B cell (primary cell): ENCODE data around the gene SHC2.

Experiments used
- EZH2 ChIP-seq: IDR thresholded peaks from 2 replicates; pipeline ENCODE4 v1.6.1; 2012; ENCODE audit warnings: borderline replicate concordance, low read depth, mild to moderate bottlenecking, moderate library complexity, low read length; ENCODE audit not compliant: insufficient read depth, poor library complexity, severe bottlenecking
- TF ChIP-seq, protein P1 (sequence below): fragments of 200-600 bp; IDR thresholded peaks from one replicate; pipeline ENCODE4 v1.8.0; 2022; ENCODE audit warnings: antibody characterized with exemption, mild to moderate bottlenecking

DNA sequence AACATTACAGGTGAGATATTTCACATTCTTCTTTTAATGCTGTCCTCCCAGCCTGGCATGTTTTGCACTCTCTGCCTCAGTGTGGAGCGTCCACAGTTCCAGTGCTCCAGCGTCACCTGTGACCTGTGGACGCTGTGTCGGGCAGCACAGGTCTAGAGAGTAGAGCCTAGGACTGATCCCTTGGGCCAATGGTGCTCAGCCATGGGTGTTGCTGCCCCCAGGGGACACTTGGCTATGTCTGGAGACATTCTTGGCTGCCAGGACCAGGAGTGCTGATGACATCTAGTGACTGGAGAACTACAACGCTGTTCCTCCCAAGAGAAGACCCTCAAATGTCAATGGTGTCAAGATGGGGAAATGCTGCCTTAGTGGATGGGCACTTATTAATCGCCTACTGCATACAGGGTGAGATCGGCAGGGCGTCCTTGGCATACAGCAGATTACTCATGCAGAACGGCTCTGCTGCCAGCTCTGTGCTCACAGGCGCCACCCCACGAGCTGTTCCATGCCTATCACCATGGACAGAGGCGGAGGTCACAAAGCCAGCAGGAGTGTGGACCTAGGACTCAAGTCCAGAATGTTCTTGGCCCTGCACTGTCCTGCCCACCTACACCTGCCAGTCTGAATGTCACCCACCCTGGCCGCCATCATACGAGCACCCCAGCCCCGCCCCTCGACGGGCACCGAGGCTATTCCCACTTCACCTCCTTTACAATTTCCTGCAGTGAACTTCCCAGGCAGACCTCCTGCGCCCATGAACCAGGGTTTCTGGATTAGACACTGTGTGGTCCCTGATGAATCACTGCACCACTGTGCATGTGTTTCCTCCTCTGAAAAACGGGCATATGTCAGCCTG lies 21.6 kb upstream of the SHC2 start:
- TF ChIP-seq, protein P1, sequence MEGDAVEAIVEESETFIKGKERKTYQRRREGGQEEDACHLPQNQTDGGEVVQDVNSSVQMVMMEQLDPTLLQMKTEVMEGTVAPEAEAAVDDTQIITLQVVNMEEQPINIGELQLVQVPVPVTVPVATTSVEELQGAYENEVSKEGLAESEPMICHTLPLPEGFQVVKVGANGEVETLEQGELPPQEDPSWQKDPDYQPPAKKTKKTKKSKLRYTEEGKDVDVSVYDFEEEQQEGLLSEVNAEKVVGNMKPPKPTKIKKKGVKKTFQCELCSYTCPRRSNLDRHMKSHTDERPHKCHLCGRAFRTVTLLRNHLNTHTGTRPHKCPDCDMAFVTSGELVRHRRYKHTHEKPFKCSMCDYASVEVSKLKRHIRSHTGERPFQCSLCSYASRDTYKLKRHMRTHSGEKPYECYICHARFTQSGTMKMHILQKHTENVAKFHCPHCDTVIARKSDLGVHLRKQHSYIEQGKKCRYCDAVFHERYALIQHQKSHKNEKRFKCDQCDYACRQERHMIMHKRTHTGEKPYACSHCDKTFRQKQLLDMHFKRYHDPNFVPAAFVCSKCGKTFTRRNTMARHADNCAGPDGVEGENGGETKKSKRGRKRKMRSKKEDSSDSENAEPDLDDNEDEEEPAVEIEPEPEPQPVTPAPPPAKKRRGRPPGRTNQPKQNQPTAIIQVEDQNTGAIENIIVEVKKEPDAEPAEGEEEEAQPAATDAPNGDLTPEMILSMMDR, result no peak
- no peak for TF ChIP-seq EZH2
